Endodermal cell (in vitro differentiated cells): ENCODE data around the gene OTOGL. TPM values are rescaled to one million over a fixed set of nuclear protein-coding genes. Genes with fewer than 3 reads are reported as not detected.

ENCODE experiments used
- DNase-seq: peaks from one replicate; pipeline ENCODE4 v3.0.0-alpha.2; 2017
- H3K27ac ChIP-seq: 2 replicates; pipeline ENCODE4 v1.5.1; 2013; ENCODE audit warnings: mild to moderate bottlenecking, low read depth, low read length, moderate library complexity
- H3K27me3 ChIP-seq: 2 replicates; pipeline ENCODE4 v1.6.1; 2013; ENCODE audit warnings: mild to moderate bottlenecking, low read length, moderate library complexity; ENCODE audit not compliant: insufficient read depth, control insufficient read depth, poor library complexity, severe bottlenecking
- H3K36me3 ChIP-seq: 2 replicates; pipeline ENCODE4 v1.7.0; 2013; ENCODE audit warnings: mild to moderate bottlenecking, low read length, moderate library complexity; ENCODE audit not compliant: control insufficient read depth, insufficient read depth
- H3K4me1 ChIP-seq: one replicate; pipeline ENCODE4 v1.7.0; 2013; ENCODE audit warnings: low read length; ENCODE audit not compliant: control insufficient read depth, insufficient read depth
- H3K4me3 ChIP-seq: 2 replicates; pipeline ENCODE4 v1.5.1; 2013; ENCODE audit warnings: mild to moderate bottlenecking, low read length, moderate library complexity
- H3K9ac ChIP-seq: 2 replicates; pipeline ENCODE4 v1.6.1; 2013; ENCODE audit warnings: mild to moderate bottlenecking, low read length, moderate library complexity; ENCODE audit not compliant: poor library complexity, severe bottlenecking; ENCODE audit errors: extremely low read depth
- H3K9me3 ChIP-seq: 2 replicates; pipeline ENCODE4 v1.6.1; 2013; ENCODE audit warnings: mild to moderate bottlenecking, low read length, moderate library complexity; ENCODE audit not compliant: control insufficient read depth
- H3K27ac Mint-ChIP-seq: 2 replicates; pipeline ENCODE4 v1.8.0; 2020; ENCODE audit warnings: mixed read lengths
- H3K27me3 Mint-ChIP-seq: 2 replicates; pipeline ENCODE4 v1.8.0; 2021; ENCODE audit warnings: mild to moderate bottlenecking, mixed read lengths; ENCODE audit not compliant: insufficient read depth
- H3K36me3 Mint-ChIP-seq: 2 replicates; pipeline ENCODE4 v1.8.0; 2020; ENCODE audit warnings: low read depth, mixed read lengths
- H3K4me1 Mint-ChIP-seq: 2 replicates; pipeline ENCODE4 v1.8.0; 2020; ENCODE audit warnings: mixed read lengths
- H3K4me3 Mint-ChIP-seq: 2 replicates; pipeline ENCODE4 v1.8.0; 2020; ENCODE audit warnings: mild to moderate bottlenecking, moderate library complexity, mixed read lengths
- H3K9me3 Mint-ChIP-seq: 2 replicates; pipeline ENCODE4 v1.8.0; 2020; ENCODE audit warnings: mild to moderate bottlenecking, mixed read lengths
- WGBS, 2 experiments: methylation state at CpG; one replicate each; pipeline versions ENCODE4 v1.1.5 to v1.1.7; 2013; ENCODE audit warnings: missing lambda C conversion rate in 2 of 2, mixed read lengths in 1 of 2; ENCODE audit not compliant: insufficient coverage in 1 of 2, insufficient read length in 1 of 2; 5-methylcytosine and 5-hydroxymethylcytosine counted together
- total RNA-seq, 2 donors: library from RNA; stranded (reverse); fragmentation: NEBNext Ultra II Directional in 1 of 2; extraction: Animal tissue kit (Norgen Biotek cat#: 25700) in 1 of 2; gene quantifications; 2 replicates in 1 of 2; 3 replicates in 1 of 2; pipeline ENCODE4 v1.2.1, GENCODE V29; 2021
- TF ChIP-seq, protein P1 (sequence below): fragments of 200-600 bp; sonication (generic); conservative IDR thresholded peaks from 2 replicates; pipeline ENCODE4 v1.5.0; 2021; ENCODE audit warnings: antibody characterized with exemption, mild to moderate bottlenecking

The OTOGL gene
- total RNA-seq, 2 donors from 2014 or later = 2.4 to 11.4 TPM

DNA sequence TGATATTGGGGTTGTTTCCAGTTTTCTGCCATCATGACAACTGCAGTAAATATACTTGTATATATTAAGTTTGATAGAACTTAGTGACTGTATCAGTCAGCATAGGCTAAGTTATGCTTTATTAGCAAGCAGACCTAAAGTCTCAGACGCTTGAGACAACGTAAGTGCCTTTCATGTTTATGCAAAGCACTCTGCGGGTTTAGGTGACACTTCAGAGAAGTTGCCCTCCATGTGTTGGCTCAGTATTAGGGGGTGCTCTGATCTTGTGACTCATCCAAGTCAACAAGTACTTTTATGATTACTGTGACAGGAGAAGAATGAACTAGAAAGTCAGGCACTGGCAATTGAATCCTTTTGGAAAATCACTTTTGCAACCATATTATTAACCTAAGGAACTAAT, 13.3 kb upstream of the OTOGL start:
- no peak overlapping the region for H3K27ac Mint-ChIP-seq
- TF ChIP-seq, protein P1, sequence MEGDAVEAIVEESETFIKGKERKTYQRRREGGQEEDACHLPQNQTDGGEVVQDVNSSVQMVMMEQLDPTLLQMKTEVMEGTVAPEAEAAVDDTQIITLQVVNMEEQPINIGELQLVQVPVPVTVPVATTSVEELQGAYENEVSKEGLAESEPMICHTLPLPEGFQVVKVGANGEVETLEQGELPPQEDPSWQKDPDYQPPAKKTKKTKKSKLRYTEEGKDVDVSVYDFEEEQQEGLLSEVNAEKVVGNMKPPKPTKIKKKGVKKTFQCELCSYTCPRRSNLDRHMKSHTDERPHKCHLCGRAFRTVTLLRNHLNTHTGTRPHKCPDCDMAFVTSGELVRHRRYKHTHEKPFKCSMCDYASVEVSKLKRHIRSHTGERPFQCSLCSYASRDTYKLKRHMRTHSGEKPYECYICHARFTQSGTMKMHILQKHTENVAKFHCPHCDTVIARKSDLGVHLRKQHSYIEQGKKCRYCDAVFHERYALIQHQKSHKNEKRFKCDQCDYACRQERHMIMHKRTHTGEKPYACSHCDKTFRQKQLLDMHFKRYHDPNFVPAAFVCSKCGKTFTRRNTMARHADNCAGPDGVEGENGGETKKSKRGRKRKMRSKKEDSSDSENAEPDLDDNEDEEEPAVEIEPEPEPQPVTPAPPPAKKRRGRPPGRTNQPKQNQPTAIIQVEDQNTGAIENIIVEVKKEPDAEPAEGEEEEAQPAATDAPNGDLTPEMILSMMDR = no peak

DNA sequence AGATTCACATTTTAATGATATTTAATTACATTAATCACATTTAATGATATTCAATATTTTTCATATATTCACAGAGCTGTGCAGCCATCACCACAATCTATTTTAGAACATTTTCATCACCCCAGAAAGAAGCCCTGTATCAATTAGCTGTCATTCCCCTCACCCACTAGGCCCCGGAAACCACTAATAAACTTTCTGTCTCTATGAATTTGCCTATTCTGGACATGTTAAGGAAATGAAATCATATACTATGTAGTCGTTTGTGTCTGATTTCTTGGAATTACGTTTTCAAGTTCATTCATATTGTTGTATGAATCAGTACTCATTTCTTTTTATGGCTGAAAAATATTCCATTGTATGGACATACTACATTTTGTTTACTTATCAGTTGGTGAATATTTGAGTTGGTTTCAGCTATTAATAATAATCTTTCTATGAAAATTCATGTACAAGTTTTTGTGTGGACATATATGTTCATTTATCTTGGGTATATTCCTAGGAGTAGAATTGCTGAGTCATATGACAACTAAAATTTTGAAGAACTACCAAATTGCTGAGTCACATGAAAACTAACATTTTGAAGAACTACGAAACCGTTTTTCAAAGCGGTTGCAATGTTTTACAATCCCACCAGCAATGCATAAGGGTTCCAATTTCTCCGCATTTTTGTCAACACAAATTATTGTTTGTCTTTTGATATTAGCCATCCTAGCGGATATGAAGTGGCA, 11.7 kb upstream of the OTOGL start:
- no peak overlapping the region for H3K27ac Mint-ChIP-seq
- H3K4me3 Mint-ChIP-seq = no peak overlapping the region
- H3K4me1 ChIP-seq = no peaks in the 10 kb centered on the region

More for the DNA sequence above, 13.3 kb upstream of the OTOGL start:
- H3K27ac ChIP-seq = no peak overlapping the region
- H3K4me3 ChIP-seq = no peak overlapping the region
- DNase-seq = no peak
- 89 to 93% methylated on average over 3 of the region's 3 CpGs for WGBS, 2 experiments
- no peaks in the 10 kb centered on the region for H3K36me3 ChIP-seq
- H3K27me3 Mint-ChIP-seq = peaks cover 1% of the 10 kb centered on the region
- no peak overlapping the region for H3K4me3 Mint-ChIP-seq
- H3K9me3 ChIP-seq = no peaks in the 10 kb centered on the region
- H3K9ac ChIP-seq = no peak overlapping the region
- H3K36me3 Mint-ChIP-seq = no peaks in the 10 kb centered on the region
- H3K9me3 Mint-ChIP-seq = peaks cover 17% of the 10 kb centered on the region
- no peaks in the 10 kb centered on the region for H3K27me3 ChIP-seq
- peaks cover 12% of the 10 kb centered on the region for H3K4me1 Mint-ChIP-seq
- no peaks in the 10 kb centered on the region for H3K4me1 ChIP-seq

DNA sequence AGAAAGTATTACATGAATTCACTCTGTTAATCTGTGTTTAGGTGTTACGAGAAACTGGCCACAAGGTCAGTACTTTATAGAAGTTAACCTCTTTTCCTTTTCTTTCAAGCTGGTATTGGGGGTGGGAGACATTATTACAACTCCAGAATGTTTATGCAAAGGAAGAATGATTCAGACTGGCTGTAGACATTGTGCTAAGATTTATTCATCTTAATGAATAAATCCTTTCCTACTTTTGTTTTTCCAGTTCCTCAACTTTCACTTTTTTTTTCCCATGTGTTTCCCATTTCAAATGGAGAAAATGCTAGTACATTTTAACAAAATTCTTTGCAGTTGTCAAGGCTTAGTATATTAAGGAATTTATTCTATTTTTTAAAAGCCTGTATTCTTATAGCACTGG, 1.3 kb downstream of the OTOGL start:
- H3K27me3 Mint-ChIP-seq = no peaks in the 10 kb centered on the region
- TF ChIP-seq, protein P1 = no peak
- no peaks in the 10 kb centered on the region for H3K36me3 ChIP-seq
- DNase-seq = no peak
- no peak overlapping the region for H3K4me3 Mint-ChIP-seq
- H3K9me3 ChIP-seq = no peaks in the 10 kb centered on the region
- WGBS, 2 experiments = 100% methylated on average over 1 of the region's 1 CpG; no CpG with 5 or more reads in 1 of the 2 experiments
- no peak overlapping the region for H3K9ac ChIP-seq
- H3K9me3 Mint-ChIP-seq = no peaks in the 10 kb centered on the region
- H3K4me1 ChIP-seq = no peaks in the 10 kb centered on the region
- no peak overlapping the region for H3K4me3 ChIP-seq
- H3K36me3 Mint-ChIP-seq = no peaks in the 10 kb centered on the region
- H3K27me3 ChIP-seq = no peaks in the 10 kb centered on the region
- no peak overlapping the region for H3K27ac Mint-ChIP-seq
- no peaks in the 10 kb centered on the region for H3K4me1 Mint-ChIP-seq
- H3K27ac ChIP-seq = no peak overlapping the region

More for the DNA sequence above, 11.7 kb upstream of the OTOGL start:
- TF ChIP-seq, protein P1 = no peak
- DNase-seq = no peak
- peaks cover 12% of the 10 kb centered on the region for H3K4me1 Mint-ChIP-seq
- H3K27me3 Mint-ChIP-seq = peaks cover 1% of the 10 kb centered on the region
- Histone ChIP-seq H3K36me3 (no peaks in the 10 kb centered on the region), H3K27me3 (no peaks in the 10 kb centered on the region), H3K9me3 (no peaks in the 10 kb centered on the region), H3K9ac (no peak overlapping the region), H3K27ac (no peak overlapping the region), H3K4me3 (no peak overlapping the region)
- no peaks in the 10 kb centered on the region for H3K36me3 Mint-ChIP-seq
- 92 to 97% methylated on average over 5 to 8 of the region's 8 CpGs for WGBS, 2 experiments
- H3K9me3 Mint-ChIP-seq = peaks cover 2% of the 10 kb centered on the region
